AG04449 (cell line): Measurements from ENCODE around the gene LEPR.
A peak's percentile ranks its signal among the peaks of the same experiment; 100 is the strongest.

Source experiments
- CTCF ChIA-PET: fragments of 350-600 bp; formaldehyde crosslinking; extraction: SDS; loops from one replicate; lab custom pipeline; 2021; ENCODE audit warnings: antibody characterized with exemption; lab: Yijun Ruan, JAX
- POLR2A ChIA-PET: fragments of 400-600, 350-600 bp; formaldehyde crosslinking; extraction: SDS; loops from one replicate; lab custom pipeline; 2020; ENCODE audit warnings: antibody characterized with exemption, inconsistent platforms; lab: Yijun Ruan, JAX
- DNase-seq: peaks from one replicate; pipeline ENCODE4 v3.0.0-alpha.2; 2010; ENCODE audit warnings: low read depth, low spot score
- H3K4me3 ChIP-seq: 2 replicates; pipeline ENCODE4 v1.5.1; 2011; ENCODE audit warnings: low read depth, mild to moderate bottlenecking, control low read depth, low read length
- TF ChIP-seq, protein P1 (sequence below): IDR thresholded peaks from one replicate; pipeline ENCODE4 v1.5.1; 2011; ENCODE audit warnings: mild to moderate bottlenecking, moderate library complexity, low read length, control low read depth, inconsistent platforms; ENCODE audit not compliant: insufficient read depth; ENCODE audit errors: missing control alignments

The LEPR gene

DNA sequence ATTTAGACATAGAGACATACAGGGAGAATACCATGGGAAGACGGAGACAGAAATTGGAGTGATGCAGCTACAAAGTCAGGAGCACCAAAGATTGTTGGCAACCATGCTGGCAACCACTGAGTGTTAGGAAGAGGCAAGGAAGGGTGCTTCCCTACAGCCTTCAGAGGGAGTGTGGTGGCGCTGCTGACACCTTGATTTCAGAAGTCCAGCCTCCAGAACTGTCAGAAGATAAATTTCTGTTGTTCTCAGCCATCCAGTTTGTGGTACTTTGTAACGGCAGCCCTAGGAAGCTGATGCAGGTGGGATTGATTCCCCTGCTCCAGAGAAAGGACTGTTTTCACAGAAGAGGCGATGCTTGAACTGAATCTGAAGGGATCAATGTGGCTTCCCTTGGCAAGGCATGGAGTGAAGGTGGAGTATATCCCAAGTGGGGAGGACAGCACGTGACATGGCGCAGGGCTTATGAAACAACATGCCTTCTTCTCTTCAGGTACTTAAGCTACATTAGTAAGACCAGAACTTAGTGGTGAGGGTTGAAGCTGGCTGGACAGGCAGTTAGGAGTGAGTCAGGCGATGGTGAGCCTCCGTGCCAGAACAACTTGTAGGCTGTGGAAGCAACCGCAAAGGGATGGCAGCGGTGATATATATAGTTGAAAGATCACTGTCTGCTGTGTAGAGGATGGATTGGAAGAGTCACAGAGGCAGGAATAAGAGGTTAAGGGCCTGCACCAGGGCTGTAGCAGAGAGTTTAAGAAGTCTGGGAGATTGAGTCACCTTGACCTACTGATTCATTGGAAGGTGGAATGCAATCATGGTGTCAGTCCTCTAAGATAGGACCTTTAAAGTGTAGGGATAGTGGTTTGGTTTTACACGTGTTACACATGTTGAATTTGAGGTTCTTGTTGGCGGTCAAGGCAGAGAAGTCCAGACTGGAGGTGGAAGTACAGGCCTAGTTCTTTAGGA is 2.1 kb downstream of the LEPR start:
- TF ChIP-seq, protein P1, sequence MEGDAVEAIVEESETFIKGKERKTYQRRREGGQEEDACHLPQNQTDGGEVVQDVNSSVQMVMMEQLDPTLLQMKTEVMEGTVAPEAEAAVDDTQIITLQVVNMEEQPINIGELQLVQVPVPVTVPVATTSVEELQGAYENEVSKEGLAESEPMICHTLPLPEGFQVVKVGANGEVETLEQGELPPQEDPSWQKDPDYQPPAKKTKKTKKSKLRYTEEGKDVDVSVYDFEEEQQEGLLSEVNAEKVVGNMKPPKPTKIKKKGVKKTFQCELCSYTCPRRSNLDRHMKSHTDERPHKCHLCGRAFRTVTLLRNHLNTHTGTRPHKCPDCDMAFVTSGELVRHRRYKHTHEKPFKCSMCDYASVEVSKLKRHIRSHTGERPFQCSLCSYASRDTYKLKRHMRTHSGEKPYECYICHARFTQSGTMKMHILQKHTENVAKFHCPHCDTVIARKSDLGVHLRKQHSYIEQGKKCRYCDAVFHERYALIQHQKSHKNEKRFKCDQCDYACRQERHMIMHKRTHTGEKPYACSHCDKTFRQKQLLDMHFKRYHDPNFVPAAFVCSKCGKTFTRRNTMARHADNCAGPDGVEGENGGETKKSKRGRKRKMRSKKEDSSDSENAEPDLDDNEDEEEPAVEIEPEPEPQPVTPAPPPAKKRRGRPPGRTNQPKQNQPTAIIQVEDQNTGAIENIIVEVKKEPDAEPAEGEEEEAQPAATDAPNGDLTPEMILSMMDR = no peak
- ChIA-PET POLR2A (no interaction called here), CTCF (interaction anchor here (1.0 to 1.4 kb wide), 4 partner anchors 8 to 265 kb away, joined by 3 to 6 read pairs (median 4); no protein-coding TSS in a partner anchor)
- DNase-seq = no peak
- H3K4me3 ChIP-seq = peak overlapping the region; percentile 84

- TF ChIP-seq, protein P1 = no peak
- H3K4me3 ChIP-seq = no peak overlapping the region
- DNase-seq = peak; percentile 68
- ChIA-PET CTCF (interaction anchor here (1.4 to 2.3 kb wide), 2 partner anchors 35 to 36 kb away, joined by 4 to 6 read pairs; no protein-coding TSS in a partner anchor), POLR2A (interaction anchor here (1.2 to 1.4 kb wide), 2 partner anchors 12 to 275 kb away, joined by 4 to 5 read pairs; partner anchors contain the start of gene AK4)
Measured at GRCh38 chr1:65423884-65424572, 3.6 kb downstream of the LEPR start.

- CTCF ChIA-PET = interaction anchor here (2.3 to 3.3 kb wide), 2 partner anchors 35 to 263 kb away, joined by 6 to 16 read pairs; no protein-coding TSS in a partner anchor
Measured at GRCh38 chr1:65424573-65424889, 4.1 kb downstream of the LEPR start.

DNA sequence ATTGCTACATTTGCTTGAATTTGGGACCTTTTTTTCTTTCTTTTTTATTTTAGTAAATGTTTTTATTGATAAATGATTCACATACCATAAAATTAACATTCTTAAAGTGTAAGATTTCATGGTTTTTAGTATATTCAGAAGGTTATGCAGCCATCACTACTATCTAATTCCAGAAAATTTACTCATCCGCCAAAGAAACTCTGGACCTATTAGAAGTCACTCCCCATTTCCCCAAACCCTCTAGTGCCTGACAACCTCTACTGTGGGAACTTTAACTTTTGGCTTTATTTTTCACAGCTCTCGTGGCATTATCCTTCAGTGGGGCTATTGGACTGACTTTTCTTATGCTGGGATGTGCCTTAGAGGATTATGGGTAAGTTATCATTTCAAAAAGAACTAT is 4.5 kb downstream of the LEPR start:
- DNase-seq = no peak
- ChIA-PET POLR2A (no interaction called here), CTCF (interaction anchor here (1.5 to 3.3 kb wide), 3 partner anchors 10 to 263 kb away, joined by 4 to 16 read pairs (median 6); no protein-coding TSS in a partner anchor)
- TF ChIP-seq, protein P1 = no peak
- no peak overlapping the region for H3K4me3 ChIP-seq

More at GRCh38 chr1:65424573-65424889, 4.1 kb downstream of the LEPR start:
- DNase-seq = no peak
- no peak overlapping the region for H3K4me3 ChIP-seq
- TF ChIP-seq, protein P1 = no peak
- POLR2A ChIA-PET = interaction anchor here (1.2 to 1.4 kb wide), 2 partner anchors 11 to 276 kb away, joined by 4 to 5 read pairs; partner anchors contain the start of gene AK4

- TF ChIP-seq, protein P1 = no peak
- POLR2A ChIA-PET = no interaction called here
- H3K4me3 ChIP-seq = no peak overlapping the region
- no peak for DNase-seq
- CTCF ChIA-PET = interaction anchor here (1.5 to 3.3 kb wide), 3 partner anchors 9 to 262 kb away, joined by 4 to 16 read pairs (median 6); no protein-coding TSS in a partner anchor
Measured at GRCh38 chr1:65425697-65426096, 5.2 kb downstream of the LEPR start.

DNA sequence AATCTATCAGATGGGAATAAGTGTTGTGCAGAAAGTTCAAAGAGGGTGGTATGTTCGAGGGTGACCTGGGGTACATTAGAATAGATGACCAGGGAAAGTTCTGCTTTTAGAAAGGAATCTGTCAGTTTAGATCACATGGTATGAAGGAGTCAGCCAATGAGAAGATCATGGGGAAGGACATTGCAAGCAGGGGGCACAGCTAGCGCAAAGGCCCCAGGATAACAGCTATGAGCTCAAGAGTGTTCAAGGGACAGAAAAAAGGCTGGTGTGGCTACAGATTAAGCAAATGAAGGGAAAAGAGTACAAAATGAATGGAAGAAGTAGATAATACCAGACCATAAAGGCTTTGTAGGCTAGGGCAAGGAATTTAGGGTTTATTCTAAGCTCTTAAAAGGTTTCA is 8.6 kb downstream of the LEPR start:
- TF ChIP-seq, protein P1 = no peak
- H3K4me3 ChIP-seq = no peak overlapping the region
- ChIA-PET POLR2A (no interaction called here), CTCF (interaction anchor here (1.1 to 4.0 kb wide), 8 partner anchors 9 to 262 kb away, joined by 3 to 45 read pairs (median 8); no protein-coding TSS in a partner anchor)
- DNase-seq = no peak
